ENCODE data around the gene CDH20. TPM values are rescaled to one million over a fixed set of nuclear protein-coding genes. Genes with fewer than 3 reads are reported as not detected.

Gene CDH20
- total and polyA plus RNA-seq, 12 donors, result 0.07 to 0.39 (median 0.08) TPM; not detected in 8

DNA sequence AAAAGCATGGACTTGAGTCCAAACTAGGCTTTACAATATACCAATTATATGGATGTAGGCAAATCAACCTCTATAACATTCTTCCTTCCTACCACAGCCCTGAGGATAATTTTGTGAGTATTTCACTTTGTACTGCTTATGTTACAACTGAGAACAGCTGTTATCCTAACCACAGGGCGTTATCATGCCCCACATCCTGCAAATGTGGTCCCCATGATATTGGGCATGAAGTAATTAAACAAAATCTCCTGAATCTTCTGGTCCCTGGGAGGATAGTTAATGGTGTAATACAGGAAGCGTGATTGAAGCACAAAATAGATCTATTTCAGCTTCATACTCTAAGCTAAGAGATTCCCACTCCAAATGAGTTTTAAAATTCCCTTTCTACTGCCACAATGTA, 223.6 kb downstream of the CDH20 start:
- Histone ChIP-seq H3K4me3 (no peak overlapping the region), H3K27me3 (no peaks in the 10 kb centered on the region), H3K9me3 (peaks cover 0 to 8% (median 0%) of the 10 kb centered on the region in 11 donors), H3K27ac (no peak overlapping the region), H3K36me3 (no peaks in the 10 kb centered on the region), H3K4me1 (peaks cover 0 to 4% (median under 1%) of the 10 kb centered on the region in 9 donors)
- intact Hi-C loops (cut with DNase I), result loop anchor here in 6 of 10 donors (10.0 kb wide), 3 partner anchors 338 to 578 kb away; partner anchors contain the start of gene RNF152 (in 5 of the 6)
- ATAC-seq (no peak), DNase-seq (no peak)
- TF ChIP-seq, protein P1, sequence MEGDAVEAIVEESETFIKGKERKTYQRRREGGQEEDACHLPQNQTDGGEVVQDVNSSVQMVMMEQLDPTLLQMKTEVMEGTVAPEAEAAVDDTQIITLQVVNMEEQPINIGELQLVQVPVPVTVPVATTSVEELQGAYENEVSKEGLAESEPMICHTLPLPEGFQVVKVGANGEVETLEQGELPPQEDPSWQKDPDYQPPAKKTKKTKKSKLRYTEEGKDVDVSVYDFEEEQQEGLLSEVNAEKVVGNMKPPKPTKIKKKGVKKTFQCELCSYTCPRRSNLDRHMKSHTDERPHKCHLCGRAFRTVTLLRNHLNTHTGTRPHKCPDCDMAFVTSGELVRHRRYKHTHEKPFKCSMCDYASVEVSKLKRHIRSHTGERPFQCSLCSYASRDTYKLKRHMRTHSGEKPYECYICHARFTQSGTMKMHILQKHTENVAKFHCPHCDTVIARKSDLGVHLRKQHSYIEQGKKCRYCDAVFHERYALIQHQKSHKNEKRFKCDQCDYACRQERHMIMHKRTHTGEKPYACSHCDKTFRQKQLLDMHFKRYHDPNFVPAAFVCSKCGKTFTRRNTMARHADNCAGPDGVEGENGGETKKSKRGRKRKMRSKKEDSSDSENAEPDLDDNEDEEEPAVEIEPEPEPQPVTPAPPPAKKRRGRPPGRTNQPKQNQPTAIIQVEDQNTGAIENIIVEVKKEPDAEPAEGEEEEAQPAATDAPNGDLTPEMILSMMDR (IDR thresholded peaks at IDR 0.05), result no peak
- 39 to 40% methylated on average over 2 of the region's 2 CpGs for WGBS, 2 donors

DNA sequence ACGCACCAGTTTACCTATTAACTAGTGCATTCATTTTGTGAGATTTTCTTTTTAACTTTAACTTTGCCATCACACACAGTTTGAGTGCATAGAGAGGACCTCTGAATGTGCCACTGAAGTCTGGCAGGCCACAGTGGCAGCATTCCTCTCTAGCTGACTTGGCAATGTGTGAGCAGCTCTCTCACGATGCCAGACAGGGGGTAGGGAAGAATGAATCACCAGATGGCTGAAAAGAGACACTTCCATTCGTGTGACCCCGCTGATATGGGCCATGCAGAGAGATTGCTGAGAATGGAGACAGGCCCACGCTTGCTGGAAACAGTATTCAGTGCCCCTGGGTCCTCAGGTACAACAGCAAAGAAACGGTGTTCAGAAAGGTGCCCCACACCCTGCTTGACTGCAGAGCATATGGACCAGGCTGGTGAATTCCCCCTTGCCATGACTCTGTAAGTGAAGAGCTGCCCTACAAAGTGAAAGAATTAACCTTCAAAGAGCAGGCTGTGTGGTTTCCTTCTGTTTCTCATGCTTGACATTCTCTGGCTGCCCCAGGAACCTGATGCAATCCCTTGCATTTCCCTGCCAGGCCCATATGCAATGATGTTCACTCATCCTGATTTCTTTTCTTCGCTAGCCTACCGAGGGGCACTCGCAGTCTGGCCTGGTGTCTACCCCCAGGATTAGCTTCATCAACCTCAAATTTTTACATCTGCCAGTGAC, 236.1 kb downstream of the CDH20 start:
- Histone ChIP-seq H3K27me3 (no peaks in the 10 kb centered on the region), H3K36me3 (peaks cover 0 to 5% (median 0%) of the 10 kb centered on the region in 9 donors), H3K4me3 (no peak overlapping the region), H3K27ac (peak overlapping the region; percentile 4 to 83 (median 68)), H3K4me1 (peaks cover 0 to 19% (median 0%) of the 10 kb centered on the region in 9 donors), H3K9me3 (peaks cover 0 to 25% (median 0%) of the 10 kb centered on the region in 11 donors)
- intact Hi-C loops (cut with DNase I), result loop anchor here in 1 of 10 donors (1.0 kb wide), 1 partner anchor 25 kb away; no protein-coding TSS in a partner anchor
- TF ChIP-seq, protein P1 (IDR thresholded peaks at IDR 0.05), result no peak
- ATAC-seq (peak; percentile 90 to 99 (median 96)), DNase-seq (peak; percentile 46 to 63)
- 60 to 70% methylated on average over 9 of the region's 9 CpGs for WGBS, 2 donors

DNA sequence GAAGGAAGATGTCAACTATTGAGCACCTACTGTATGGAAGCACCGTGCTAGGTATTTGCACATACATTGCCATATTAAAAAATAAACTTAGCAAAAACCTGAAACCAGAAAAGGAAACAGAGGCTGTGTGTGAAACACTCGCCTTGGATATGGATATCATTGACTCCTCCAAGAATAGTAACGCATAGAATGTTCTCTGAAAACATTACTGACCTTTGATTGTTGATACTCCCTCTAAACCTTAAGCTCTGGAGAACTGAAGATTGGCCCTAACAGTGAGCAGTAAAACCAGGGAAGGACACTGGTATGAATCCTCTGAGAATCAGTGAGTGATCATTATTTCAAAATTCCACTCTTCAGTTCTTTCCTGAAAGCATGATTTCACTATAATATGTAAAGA, 236.8 kb downstream of the CDH20 start:
- TF ChIP-seq, protein P1 (IDR thresholded peaks at IDR 0.05), result no peak
- Histone ChIP-seq H3K9me3 (peaks cover 0 to 25% (median 0%) of the 10 kb centered on the region in 11 donors), H3K36me3 (peaks cover 0 to 5% (median 0%) of the 10 kb centered on the region in 9 donors), H3K4me3 (no peak overlapping the region), H3K27me3 (no peaks in the 10 kb centered on the region), H3K27ac (peak overlapping the region; percentile 15 to 83 (median 68)), H3K4me1 (peaks cover 0 to 19% (median 0%) of the 10 kb centered on the region in 9 donors)
- peak in 4 of 8 donors; percentile 32 to 65 (median 56) for ATAC-seq
- DNase-seq, result no peak
- intact Hi-C loops (cut with DNase I), result no loop called here
- 61 to 65% methylated on average over 3 of the region's 3 CpGs for WGBS, 2 donors

DNA sequence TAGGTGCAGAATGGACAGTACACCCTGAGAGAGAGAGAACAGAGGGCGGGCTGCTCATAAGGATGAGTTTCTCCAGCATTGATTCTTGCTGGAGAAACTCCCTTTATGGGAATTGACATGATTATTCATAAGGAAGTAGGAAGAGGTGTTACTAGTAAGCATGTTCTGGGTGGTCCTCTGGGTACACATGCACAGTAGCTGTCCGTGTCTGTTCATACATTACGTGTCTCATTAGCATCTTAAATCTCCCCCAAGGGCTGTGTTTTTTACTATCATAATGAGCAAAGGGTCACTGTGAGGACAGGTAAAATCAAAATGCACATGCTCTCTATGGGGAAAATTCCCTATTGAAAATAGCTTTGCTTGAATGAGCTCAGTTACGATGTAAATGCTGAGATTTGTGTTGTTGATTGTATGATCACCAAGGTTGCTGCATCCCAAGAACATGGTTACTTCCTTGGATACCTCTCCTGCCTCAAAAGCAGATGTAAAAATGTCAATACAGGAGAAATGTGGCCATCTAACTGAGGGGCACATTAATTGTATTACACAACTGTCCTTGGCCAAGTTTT, 238.9 kb downstream of the CDH20 start:
- peaks cover 0 to 5% (median 0%) of the 10 kb centered on the region in 9 donors for H3K36me3 ChIP-seq
- no peak for ATAC-seq
- H3K27me3 ChIP-seq, result no peaks in the 10 kb centered on the region
- TF ChIP-seq, protein P1 (IDR thresholded peaks at IDR 0.05), result no peak
- 96 to 97% methylated on average over 4 of the region's 4 CpGs for WGBS, 2 donors
- no peak for DNase-seq
- intact Hi-C loops (cut with DNase I), result no loop called here
- peaks cover 0 to 19% (median 0%) of the 10 kb centered on the region in 9 donors for H3K4me1 ChIP-seq
- peaks cover 0 to 25% (median 0%) of the 10 kb centered on the region in 11 donors for H3K9me3 ChIP-seq
- no peak overlapping the region for H3K27ac ChIP-seq
- H3K4me3 ChIP-seq, result no peak overlapping the region
